HG02981 (cell line): Measurements from ENCODE around the gene SORBS2.

ENCODE experiments used
- ATAC-seq: cut with Tn5 transposase; IDR thresholded peaks from one replicate; pipeline ENCODE4 v1.9.1; 2021; ENCODE audit warnings: mild to moderate bottlenecking, moderate library complexity; ENCODE audit not compliant: unreplicated experiment

The SORBS2 gene

DNA sequence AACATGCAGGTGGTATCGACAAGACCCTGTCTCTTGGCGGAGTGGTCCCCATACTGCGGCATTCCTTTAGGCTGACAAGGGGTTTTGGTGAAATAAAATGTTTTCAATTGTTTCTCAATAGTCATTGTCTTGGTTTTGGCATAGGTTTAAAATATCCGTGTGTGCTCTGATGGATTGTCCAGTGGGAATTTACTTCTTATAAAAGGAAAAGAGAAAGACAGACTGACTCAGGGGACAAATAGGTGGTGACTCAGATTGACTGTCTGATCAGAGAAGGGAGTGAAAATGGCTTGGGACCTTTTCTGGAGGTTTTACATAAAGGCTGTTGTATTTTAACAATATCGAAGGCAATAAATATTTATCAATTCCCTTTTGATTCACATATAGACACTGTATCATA, 129.8 kb downstream of the SORBS2 start:
- no peak for ATAC-seq

DNA sequence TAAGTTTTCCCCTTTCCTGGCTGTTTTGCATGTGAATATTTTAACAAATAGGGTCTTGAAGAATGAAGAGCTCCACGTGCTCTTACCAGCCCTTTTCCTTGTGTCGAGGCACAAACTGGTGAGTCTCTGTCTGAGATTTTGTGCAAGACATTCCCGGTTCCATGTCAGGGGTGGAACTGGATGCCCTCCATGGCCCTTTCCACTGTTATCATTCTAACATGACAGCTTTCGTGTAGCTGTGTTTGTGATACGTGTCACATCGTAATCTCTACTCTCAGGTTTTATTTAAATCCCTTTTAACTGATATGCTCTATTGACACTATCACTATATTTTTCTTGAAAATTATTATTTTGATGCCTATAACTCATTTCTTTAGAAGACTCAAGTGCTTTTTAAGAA, 130.4 kb downstream of the SORBS2 start:
- no peak for ATAC-seq

DNA sequence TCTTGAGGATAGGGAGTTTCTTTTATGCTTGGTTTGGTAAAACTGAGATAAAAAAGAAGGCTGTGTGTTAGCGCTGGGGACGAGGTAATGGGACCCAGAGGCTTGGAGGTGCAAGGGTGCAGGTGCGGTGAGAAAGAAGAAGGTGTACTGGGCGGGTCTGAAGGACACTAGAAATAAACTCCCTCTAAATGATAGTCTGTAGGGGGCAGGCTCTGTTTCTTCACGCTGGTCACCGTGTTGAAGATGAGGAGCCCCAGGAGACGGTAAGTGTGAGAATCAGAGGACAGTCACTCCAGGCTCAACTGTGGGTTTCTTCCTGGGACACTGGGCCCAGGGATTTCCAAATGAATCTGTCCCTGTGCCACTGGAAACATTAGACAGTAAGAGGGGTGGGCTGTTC, 131.4 kb downstream of the SORBS2 start:
- ATAC-seq = no peak

DNA sequence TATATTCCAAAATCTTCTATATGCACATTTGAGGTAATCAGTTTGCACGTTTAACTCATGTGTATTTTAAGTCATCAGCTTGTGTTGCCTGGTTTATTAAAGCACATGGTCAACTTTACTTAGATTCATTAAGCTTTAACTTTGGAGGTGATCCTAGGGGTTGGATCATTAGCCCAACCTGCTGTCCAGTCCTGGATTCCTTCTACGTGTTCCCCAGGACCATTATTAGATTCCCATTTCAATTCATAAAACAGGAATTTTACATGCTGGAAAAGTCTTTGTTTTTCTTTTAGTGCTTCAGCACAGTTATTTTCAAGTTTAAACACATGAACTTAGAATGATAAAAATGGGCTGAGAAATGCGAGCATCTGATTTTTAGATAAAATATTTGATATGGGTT, 132.5 kb downstream of the SORBS2 start:
- ATAC-seq = no peak

DNA sequence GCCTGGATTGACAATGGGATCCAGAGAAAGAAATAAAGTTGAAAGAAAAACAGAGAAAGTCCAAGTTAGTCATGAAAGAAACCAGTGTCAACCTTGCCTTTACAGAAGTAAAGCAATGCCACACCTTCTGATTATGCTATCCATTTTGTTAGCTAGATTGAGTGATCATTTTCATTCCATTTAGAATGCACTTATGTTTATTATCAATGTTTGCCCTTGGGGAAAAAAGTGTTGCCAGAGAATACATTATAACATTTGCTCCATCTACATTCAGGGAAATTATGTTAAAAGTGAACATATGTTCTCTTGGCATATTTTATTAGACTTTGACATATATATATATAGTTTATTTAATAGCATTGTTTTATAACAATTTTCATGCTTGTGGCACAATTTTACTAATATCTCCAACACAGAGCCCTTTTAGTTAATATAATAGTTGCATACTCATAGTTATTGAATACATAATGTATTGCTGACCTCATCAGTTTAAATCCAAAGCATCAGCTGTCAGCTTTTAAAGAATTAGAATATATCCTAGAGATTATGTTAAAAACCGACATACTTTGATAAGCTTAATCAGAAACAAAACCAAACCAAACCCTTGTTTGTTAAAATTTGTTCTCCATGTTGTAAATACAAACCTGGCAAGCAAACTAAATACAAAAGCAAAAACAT, 134.2 kb downstream of the SORBS2 start:
- no peak for ATAC-seq

DNA sequence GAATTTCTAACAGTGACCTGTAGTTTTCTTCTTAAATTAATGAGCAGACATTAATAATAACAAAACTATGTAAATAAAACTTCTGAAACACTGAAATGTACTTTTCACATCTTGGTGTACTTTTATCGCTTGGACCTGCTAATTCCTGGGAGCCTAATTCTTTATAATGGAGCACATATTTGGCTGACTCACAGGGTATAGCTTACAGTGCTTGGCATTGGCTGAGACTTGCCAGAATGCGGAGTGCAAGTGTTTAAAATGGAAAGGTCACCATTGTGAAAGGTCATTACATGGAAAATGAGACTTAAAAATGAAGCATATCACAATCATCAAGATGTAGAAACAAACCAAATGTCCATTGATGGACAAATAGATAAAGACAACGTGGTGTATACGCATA, 139.4 kb downstream of the SORBS2 start:
- no peak for ATAC-seq

DNA sequence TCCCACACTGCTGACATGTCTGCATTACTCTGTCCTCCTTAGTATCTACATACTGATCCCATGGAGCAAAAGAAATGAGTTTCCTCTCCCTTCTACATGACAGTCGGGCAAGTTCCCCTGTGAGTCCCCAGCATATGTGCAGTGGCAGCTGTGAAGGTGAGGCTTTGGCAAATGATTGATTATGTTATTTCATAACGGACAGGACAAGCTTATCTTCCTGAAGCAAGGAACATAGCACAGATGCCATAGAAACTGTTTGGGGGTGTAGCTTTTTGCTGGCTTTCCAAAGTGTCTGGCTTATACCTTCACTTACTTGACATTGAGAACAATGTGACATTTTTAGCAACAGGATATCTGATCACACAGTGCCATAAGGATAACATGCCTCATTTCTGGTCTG, 139.8 kb downstream of the SORBS2 start:
- no peak for ATAC-seq

DNA sequence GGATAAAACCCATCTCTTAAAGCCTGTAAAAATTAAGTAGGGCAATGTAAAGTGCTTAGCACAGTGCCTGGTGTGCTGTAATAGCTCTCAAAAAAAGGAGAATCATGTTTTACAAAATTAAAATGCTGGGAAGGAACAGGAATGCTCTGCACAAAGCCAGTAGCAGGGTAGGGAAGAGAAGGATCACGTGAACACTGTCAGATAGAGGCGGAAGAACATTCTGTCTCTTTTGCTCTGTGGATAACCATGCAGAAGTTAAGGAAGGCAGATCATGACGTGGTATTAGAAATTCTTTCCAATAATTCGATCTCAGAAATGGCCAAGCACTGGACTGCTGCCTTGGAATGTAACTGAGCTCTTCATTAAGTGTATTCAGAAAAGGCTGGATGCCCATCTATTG, 140.5 kb downstream of the SORBS2 start:
- no peak for ATAC-seq

DNA sequence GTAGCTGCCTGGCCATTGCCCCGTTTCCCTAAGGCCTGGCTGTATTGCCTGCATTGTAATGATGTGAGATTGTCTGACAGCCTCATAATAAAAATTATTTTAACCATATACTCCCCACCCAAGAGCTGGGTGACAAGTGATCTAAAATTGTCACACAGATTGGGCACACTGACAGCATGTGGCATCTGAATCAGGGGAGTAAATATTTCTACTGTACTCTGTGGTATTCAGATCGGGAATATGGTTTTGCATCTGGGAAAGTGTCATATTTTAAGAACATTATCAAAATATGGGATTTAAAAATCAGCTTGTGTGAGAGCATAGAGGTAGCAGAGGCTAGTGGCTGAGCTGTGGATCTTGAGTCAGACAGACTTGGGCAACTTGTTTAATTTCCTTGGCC, 140.9 kb downstream of the SORBS2 start:
- no peak for ATAC-seq

DNA sequence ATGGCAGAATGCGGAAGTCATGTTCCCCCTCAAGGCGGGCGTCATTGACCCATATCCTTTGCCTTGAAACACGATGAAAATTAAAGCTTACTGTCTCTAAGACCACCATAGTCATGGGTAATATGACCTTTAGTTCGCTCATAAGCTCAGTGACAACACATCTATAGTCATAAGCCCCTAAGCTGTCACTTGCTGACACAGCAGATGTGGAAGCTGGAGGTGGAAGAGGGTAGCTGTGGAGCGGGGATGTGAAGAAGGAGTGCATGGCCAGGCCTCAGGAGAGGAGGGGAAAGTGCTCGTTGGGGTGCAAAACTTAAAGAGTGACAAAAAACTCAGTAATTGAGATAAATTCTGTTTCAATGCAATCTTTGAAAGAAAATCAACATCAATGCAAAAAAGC, 142.7 kb downstream of the SORBS2 start:
- no peak for ATAC-seq

DNA sequence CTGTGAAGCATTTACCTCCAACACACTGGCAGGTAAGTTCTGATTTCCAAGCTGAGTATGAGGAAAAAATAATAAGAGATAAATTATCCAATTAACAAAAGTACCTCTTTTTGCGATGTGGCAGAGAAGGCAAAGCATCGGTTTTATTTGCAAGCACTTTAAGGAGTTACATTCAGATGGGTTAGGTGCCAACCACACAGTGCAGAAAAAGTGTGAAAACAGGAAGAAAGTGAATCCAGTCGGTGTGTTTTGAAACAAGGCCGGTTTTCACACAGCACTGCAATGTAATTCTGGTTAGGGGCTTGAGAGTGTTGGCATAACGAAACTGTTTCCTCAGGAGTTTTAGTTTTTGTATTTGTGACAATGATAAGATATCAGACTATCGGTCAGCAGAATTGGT, 145.8 kb downstream of the SORBS2 start:
- ATAC-seq = no peak

DNA sequence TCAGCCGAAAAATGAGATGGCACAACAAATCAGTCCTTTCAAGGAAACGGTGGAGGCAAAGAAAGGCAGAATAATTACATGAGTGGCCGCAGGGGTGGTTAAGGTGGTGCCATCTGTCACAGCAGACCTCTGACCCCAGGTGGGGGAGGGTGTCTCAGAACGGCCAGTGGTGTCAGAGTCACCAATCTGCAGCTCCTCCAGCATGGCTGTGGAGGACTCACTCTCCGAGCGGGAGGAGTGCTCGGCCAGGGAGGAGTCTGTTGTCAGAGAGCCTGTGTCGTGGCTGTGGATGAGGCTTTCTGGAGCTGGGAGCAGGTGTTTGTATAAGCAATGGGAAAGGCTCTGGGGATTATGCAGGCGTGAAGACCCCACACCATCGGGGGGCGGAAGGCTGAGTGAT, 146.3 kb downstream of the SORBS2 start:
- no peak for ATAC-seq

DNA sequence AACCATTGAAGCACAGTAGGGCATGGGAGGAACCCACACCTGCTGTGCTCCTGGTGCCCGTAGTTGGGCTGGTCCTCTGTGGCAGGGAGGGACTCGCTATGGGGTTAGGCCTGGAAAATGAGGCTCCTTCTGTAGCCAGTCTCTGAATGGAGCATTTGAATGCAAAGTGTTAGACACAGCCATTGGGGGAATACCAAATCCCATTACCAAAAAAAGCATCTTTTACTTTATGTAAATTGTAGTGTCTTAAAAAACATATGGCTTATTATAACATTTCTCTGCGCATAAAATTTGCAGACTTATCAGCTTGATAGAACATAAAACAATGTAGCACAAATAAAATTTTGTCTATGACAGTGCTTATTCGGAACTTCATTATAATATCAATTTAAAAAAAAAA, 147.5 kb downstream of the SORBS2 start:
- no peak for ATAC-seq

DNA sequence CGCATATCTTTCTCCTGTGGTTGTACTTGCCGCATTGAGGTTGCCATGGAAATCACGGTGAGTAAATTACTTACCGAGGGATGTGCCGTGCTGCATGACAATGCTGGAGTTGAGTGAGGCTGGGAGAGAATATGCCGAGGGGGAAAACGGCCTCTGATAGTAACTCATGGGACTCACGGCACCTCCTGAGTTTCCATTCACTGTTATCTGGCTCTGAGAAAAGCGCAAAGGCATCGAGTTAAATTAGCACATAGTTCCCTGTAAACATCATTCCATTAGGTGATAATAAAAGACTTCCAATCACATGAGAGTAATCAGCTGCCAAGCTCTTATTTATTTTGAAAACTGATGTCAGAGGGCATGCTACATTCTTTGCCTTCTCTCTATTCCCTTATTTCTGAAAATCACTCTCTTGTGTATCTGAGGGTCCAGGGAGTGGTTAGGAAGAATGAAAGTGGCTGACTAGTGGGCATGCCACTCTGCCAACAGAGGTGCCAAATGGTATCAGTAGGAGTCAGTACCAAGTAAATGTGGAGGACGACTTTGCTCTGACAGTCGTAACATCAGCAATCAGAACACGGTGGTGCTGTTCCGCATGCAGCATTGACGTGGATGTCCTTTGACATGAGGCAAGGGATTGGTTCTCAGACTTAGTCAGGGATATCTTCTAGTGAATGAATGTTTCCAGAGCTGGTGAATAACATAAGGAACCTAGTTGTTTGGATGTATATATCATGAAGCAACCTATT, 149.8 kb downstream of the SORBS2 start:
- ATAC-seq = no peak

DNA sequence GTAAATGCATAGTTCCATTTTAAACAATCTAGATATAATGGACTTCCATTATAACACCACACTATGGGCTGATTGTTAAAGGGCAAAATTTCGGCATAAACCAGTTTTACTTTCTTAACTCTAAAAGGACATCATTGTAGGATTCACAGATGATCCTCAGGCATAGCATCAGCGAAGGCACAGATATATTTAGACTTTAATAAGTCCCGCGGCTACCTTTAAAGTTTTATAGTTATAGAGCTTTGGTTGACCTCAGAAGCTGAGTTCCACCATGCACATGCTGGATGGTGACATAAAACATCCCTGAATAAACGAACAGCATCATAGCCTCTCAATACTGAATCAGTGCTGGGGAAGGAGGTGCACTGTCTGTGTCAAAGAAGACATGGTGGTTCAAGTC, 151.7 kb downstream of the SORBS2 start:
- no peak for ATAC-seq

DNA sequence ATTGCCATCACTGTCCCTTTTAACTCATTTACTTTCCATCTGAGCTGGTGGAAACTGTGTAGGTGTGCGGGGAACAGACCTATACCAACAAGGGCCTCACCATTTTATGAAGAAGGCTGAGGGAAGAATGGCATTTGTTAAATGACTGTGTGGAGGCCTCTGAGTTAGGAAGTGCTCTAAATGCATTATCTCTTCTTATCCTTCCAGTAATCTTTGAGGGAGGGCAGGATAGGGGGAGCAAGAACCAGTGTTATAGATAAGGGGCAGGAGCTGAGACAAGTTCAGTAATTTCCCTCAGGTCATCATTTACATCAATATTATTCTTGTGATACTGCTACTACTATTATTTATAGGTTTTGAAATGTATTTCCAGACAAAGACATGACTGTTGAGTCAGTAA, 154.3 kb downstream of the SORBS2 start:
- ATAC-seq = no peak

DNA sequence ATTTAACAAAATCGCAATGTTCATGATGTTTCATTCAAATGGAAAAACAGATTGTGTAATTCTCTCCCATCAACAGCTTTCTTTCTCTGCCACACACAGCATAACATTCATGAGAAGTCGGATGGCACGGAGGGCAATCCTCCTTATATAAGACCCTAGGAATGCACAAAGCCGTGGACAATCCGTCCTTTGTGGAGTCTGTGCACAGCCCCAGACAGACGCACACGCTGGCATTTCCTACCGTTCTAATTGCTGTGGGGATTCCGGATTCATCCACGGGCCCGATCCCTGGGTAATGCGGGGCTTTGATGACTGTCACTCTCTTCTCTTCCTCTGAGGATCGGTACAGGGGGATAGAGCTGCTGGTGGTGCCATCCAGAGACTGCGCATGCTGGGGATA, 154.8 kb downstream of the SORBS2 start:
- ATAC-seq = no peak

DNA sequence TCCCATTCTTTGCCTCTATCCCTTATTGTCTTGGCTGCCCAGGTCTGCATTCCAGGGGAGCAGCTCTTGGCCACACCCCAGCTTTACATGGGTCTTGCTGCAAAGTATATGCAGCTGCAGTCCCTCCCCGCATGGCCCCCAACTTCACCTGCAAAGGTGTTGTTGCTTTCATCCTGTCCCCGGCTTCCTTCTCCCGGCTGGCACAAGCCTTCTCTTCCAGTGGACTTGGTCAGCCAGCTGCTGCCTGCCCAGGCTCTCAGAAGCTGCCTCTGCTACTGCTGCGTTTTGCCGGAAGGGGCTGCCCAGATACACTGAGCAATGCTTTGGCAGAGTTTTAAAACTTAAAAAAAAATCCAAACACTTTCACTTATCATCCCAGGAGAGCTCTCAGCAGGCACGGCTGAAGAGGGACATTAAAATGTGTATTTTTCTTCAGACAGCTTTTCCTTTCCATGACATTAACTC, 155.5 kb downstream of the SORBS2 start:
- no peak for ATAC-seq

DNA sequence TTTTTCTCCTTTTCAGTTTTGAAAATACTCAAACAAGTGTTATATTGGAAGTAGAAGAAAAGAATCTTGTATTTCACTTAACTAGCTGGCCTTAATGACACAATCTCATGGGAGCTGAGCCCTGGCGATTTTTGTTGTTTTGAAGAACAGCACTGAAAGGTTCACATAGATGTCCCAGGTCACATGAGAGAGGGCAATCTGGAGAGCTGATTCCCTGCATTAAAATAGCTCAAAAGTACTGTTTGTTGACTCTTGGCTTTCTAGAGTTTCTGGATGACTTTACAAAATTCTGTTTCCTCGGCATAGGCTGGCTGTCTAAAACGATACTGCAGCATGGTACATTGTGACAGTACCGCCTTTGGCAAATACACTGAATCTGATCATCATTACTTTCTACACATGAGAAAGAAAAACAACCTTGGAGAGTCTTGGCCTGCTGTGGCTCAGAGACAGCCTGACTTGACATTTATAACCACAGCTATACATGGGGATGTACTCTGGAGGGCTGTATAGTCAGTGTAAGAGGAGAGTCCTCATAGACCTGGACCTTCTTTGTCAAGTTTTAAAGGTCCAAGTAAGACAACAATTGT, 156.9 kb downstream of the SORBS2 start:
- ATAC-seq = no peak

DNA sequence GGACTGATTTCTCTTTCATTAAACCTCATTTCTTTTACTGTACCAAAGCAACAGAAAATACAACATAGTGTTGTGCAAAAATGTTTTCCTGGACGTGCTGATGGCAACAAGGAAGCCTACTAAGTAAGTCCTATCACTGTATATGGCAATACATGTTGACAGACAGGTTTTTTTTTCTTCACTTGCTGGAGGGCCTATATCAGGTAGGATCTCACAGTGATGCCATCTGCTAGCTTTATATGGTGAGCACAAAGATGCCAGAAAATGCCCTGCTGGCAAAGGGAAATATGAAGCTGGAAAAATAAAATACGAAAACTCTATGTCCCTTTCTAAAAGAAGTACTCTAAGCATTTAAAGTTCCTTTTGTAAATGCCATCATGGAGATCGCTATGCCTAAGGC, 157.7 kb downstream of the SORBS2 start:
- ATAC-seq = no peak

DNA sequence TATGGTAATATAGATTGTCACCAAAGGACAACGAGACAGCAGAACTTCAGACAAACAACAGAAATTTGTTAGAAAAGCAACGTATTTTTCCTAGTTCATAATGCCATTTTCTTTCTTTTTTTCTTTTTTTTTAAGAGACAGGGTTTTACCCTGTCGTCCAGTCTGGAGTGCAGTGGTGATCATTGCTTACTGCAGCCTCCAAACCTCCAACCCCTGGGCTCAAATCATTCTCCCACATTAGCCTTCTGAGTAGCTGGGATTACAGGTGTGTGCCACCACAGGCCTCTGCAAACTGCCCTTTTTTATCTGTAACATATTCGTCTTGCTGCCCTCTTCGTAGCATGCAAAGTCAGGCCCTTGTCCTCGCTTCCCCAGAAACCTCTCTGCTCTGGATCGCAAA, 160.1 kb downstream of the SORBS2 start:
- ATAC-seq = no peak

DNA sequence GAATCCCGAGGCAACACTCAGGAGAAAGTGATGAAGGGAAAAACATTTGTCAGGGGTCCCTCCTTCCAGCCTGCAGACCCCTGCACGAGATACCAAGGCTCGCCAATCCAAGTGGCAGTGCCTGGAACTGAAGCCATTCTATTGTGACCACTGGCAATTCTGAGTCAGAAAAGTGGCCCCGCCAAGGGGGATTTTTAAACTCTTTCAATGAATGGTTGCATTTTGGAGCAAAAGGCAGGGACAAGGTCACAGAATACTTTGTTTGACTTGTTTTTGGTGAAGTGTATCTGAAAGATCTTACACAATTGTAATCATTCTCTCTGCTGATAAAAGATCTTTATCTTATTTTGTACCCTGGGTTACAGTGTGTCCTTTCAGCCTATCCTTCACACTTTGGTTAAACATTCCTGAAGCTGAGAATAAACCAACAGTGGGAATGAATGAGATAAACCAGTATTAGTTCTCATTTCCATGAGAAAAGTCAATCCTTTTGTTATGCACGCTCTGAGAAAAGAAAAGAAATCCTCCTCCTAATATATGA, 160.8 kb downstream of the SORBS2 start:
- ATAC-seq = no peak
